K562 (cell line): ENCODE measurements around the gene PRSS38. TPM values are rescaled to one million over a fixed set of nuclear protein-coding genes. Genes with fewer than 3 reads are reported as not detected.

Experiments used
- CHAMP1 ChIP-seq: fragments of 450-650 bp; IDR thresholded peaks from 2 replicates; pipeline ENCODE4 v1.6.1; 2016; ENCODE audit warnings: mild to moderate bottlenecking
- HDGF ChIP-seq: fragments of 450-650 bp; IDR thresholded peaks from 2 replicates; pipeline ENCODE4 v1.6.1; 2016
- IFI16 ChIP-seq: fragments of 250-450 bp; sonication (Bioruptor Pico); IDR thresholded peaks from 2 replicates; pipeline ENCODE4 v2.1.2; 2022; ENCODE audit warnings: mild to moderate bottlenecking, inconsistent platforms
- MAZ ChIP-seq, 2 experiments: fragments of 450-650 bp in 1 of 2; sonication (generic) in 1 of 2; formaldehyde crosslinking; IDR thresholded peaks in 1 of 2; conservative IDR thresholded peaks in 1 of 2; 2 replicates each; pipeline versions ENCODE4 v1.4.0 to v1.5.0; 2020; ENCODE audit warnings: mild to moderate bottlenecking in 1 of 2, missing genetic modification reagents in 1 of 2
- MEIS2 ChIP-seq: fragments of 450-650 bp; IDR thresholded peaks from 2 replicates; pipeline ENCODE4 v1.6.1; 2014; ENCODE audit warnings: mild to moderate bottlenecking; ENCODE audit not compliant: partially characterized antibody
- PKNOX1 ChIP-seq: fragments of 450-650 bp; IDR thresholded peaks from 2 replicates; pipeline ENCODE4 v1.6.1; 2016
- RAD51 ChIP-seq: fragments of 450-650 bp; IDR thresholded peaks from 2 replicates; pipeline ENCODE4 v1.7.1; 2016; ENCODE audit warnings: low read depth, mild to moderate bottlenecking, borderline replicate concordance
- RB1 ChIP-seq: fragments of 450-650 bp; IDR thresholded peaks from 2 replicates; pipeline ENCODE4 v1.6.1; 2017; ENCODE audit warnings: low read depth, mild to moderate bottlenecking
- SAP30 ChIP-seq: fragments of 200-600 bp; sonication (generic); IDR thresholded peaks from 2 replicates; pipeline ENCODE4 v1.6.1; 2012; ENCODE audit warnings: borderline replicate concordance, low read depth, mild to moderate bottlenecking, moderate library complexity, low read length, control low read depth, inconsistent platforms; ENCODE audit not compliant: insufficient read depth, poor library complexity, severe bottlenecking
- SIN3A ChIP-seq, 2 experiments: fragments of 150-350 bp in 1 of 2; IDR thresholded peaks; 2 replicates each; pipeline ENCODE4 v1.6.1; 2011 to 2016; ENCODE audit warnings: borderline replicate concordance in 2 of 2, low read depth in 2 of 2, low read length in 2 of 2, mild to moderate bottlenecking in 2 of 2, moderate library complexity in 2 of 2; ENCODE audit not compliant: control insufficient read depth in 1 of 2
- SRF ChIP-seq, 2 experiments: fragments of 250-450, 450-650 bp in 1 of 2; sonication (Bioruptor Pico) in 1 of 2; sonication (generic) in 1 of 2; formaldehyde crosslinking; IDR thresholded peaks; 2 replicates each; pipeline versions ENCODE4 v1.5.0 to v1.5.1; 2020 to 2022; ENCODE audit warnings: mild to moderate bottlenecking in 1 of 2, missing genetic modification reagents in 1 of 2
- SUPT5H ChIP-seq: fragments of 450-650 bp; IDR thresholded peaks from 2 replicates; pipeline ENCODE4 v1.6.1; 2016
- ZNF217 ChIP-seq: sonication (generic); formaldehyde crosslinking; IDR thresholded peaks from 2 replicates; pipeline ENCODE4 v1.8.0; 2022; ENCODE audit warnings: mild to moderate bottlenecking, missing genetic modification reagents
- ZNF518B ChIP-seq: fragments of 250-450 bp; sonication (Bioruptor Pico); IDR thresholded peaks from 2 replicates; pipeline ENCODE4 v1.5.0; 2021; ENCODE audit warnings: mild to moderate bottlenecking, moderate library complexity
- ZNF561 ChIP-seq: fragments of 450-650 bp; formaldehyde crosslinking; conservative IDR thresholded peaks from 2 replicates; pipeline ENCODE4 v1.4.0; 2020; ENCODE audit warnings: mild to moderate bottlenecking, moderate library complexity
- ZNF766 ChIP-seq: fragments of 200-800 bp; sonication (Bioruptor generic); conservative IDR thresholded peaks from 2 replicates; pipeline ENCODE4 v1.6.1; 2016; ENCODE audit warnings: missing genetic modification characterization, missing compliant biosample characterization
- polyA plus RNA-seq, 8 experiments: library from polyadenylated mRNA; depleted of rRNA in 4 of 8; stranded (reverse) in 5 of 8; unstranded in 3 of 8; fragments of >200 nt; fragmentation: Nextera tagmentation in 2 of 8; fragmentation: Illumina TruSeq in 1 of 8; extraction: Ambion mirVana in 2 of 8; extraction: Trizol in 1 of 8; gene quantifications; 2 replicates each; pipeline versions ENCODE4 v1.2.1 to v1.2.3, GENCODE V29; 2011 to 2014; ENCODE audit warnings: inconsistent platforms in 1 of 8, missing spikeins in 1 of 8
- total RNA-seq, 7 experiments: library from RNA; depleted of rRNA in 6 of 7; stranded (reverse); fragments of >200 nt in 6 of 7; fragmentation: Illumina TruSeq in 2 of 7; extraction: Trizol in 2 of 7; gene quantifications; 2 replicates each; pipeline versions ENCODE4 v1.2.1 to v1.2.3, GENCODE V29; 2011 to 2021; ENCODE audit warnings: low replicate concordance in 1 of 7
- TF ChIP-seq, protein P1 (sequence below): fragments of 250-450 bp; sonication (Bioruptor Pico); IDR thresholded peaks from 2 replicates; pipeline ENCODE4 v1.8.0; 2022; ENCODE audit warnings: moderate library complexity, mild to moderate bottlenecking, inconsistent platforms
- TF ChIP-seq, protein P2 (sequence below), 3 experiments: IDR thresholded peaks in 2 of 3; conservative IDR thresholded peaks in 1 of 3; 2 replicates each; pipeline ENCODE4 v1.5.1; 2011 to 2012; ENCODE audit warnings: low read length in 3 of 3, mild to moderate bottlenecking in 3 of 3, control low read depth in 2 of 3, improper control_type of control experiment in 1 of 3, inconsistent platforms in 1 of 3, low read depth in 1 of 3, mixed read lengths in 1 of 3, moderate library complexity in 1 of 3; ENCODE audit not compliant: insufficient read depth in 2 of 3

PRSS38 gene
- total and polyA plus RNA-seq, 9 of the 15 experiments (the other 6 are each of a cell fraction or from before 2014, with no cell fraction given), result 0.09 to 0.14 TPM; not detected in 7

GRCh38 chr1:227848430-227848932 lies 33.0 kb downstream of the PRSS38 start (continued):
- TF ChIP-seq SUPT5H, result no peak
- TF ChIP-seq, protein P1, sequence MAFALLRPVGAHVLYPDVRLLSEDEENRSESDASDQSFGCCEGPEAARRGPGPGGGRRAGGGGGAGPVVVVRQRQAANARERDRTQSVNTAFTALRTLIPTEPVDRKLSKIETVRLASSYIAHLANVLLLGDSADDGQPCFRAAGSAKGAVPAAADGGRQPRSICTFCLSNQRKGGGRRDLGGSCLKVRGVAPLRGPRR (CRISPR knock-in tag), result no peak
- TF ChIP-seq, protein P2, sequence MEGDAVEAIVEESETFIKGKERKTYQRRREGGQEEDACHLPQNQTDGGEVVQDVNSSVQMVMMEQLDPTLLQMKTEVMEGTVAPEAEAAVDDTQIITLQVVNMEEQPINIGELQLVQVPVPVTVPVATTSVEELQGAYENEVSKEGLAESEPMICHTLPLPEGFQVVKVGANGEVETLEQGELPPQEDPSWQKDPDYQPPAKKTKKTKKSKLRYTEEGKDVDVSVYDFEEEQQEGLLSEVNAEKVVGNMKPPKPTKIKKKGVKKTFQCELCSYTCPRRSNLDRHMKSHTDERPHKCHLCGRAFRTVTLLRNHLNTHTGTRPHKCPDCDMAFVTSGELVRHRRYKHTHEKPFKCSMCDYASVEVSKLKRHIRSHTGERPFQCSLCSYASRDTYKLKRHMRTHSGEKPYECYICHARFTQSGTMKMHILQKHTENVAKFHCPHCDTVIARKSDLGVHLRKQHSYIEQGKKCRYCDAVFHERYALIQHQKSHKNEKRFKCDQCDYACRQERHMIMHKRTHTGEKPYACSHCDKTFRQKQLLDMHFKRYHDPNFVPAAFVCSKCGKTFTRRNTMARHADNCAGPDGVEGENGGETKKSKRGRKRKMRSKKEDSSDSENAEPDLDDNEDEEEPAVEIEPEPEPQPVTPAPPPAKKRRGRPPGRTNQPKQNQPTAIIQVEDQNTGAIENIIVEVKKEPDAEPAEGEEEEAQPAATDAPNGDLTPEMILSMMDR (IDR thresholded peaks at IDR 0.05 in 2 of 3, conservative IDR thresholded peaks at IDR 0.05 in 1 of 3; ENCODE audit: insufficient read depth in 2 of 3, low read depth in 1 of 3, low read length in 3 of 3), result 0 out of 6 replicates have a peak, but pooled peaks of 1 of the 3 experiments have one; percentile 1
- no peak for TF ChIP-seq HDGF
- no peak for TF ChIP-seq MEIS2
- TF ChIP-seq RB1, result no peak
- TF ChIP-seq SAP30, result no peak
- TF ChIP-seq ZNF518B (CRISPR knock-in tag), result no peak
- TF ChIP-seq SRF (CRISPR knock-in tag; IDR thresholded peaks at IDR 0.05), result no peak
- TF ChIP-seq ZNF217 (CRISPR knock-in tag), result no peak
- TF ChIP-seq ZNF561 (CRISPR knock-in tag), result no peak
- TF ChIP-seq CHAMP1, result no peak
- no peak for TF ChIP-seq RAD51
- TF ChIP-seq SIN3A (IDR thresholded peaks at IDR 0.05; ENCODE audit: borderline replicate concordance in 2 of 2, control insufficient read depth in 1 of 2, low read depth in 2 of 2, low read length in 2 of 2), result no peak
- TF ChIP-seq PKNOX1, result no peak
- no peak for TF ChIP-seq ZNF766 (CRISPR knock-in tag)
- TF ChIP-seq MAZ (CRISPR knock-in tag; conservative IDR thresholded peaks at IDR 0.05 in 1 of 2, IDR thresholded peaks at IDR 0.05 in 1 of 2), result peak in 1 of 2 experiments; percentile 40; a peak in 1 of 4 replicates
- no peak for TF ChIP-seq IFI16 (CRISPR knock-in tag)
